Measurements from ENCODE around the gene EPX.
"Not testable (repeated sequence)": the region's sequence is repeated elsewhere in the genome, so short reads cannot be mapped to it uniquely, and the experiment has no call there.

EPX gene, protein sequence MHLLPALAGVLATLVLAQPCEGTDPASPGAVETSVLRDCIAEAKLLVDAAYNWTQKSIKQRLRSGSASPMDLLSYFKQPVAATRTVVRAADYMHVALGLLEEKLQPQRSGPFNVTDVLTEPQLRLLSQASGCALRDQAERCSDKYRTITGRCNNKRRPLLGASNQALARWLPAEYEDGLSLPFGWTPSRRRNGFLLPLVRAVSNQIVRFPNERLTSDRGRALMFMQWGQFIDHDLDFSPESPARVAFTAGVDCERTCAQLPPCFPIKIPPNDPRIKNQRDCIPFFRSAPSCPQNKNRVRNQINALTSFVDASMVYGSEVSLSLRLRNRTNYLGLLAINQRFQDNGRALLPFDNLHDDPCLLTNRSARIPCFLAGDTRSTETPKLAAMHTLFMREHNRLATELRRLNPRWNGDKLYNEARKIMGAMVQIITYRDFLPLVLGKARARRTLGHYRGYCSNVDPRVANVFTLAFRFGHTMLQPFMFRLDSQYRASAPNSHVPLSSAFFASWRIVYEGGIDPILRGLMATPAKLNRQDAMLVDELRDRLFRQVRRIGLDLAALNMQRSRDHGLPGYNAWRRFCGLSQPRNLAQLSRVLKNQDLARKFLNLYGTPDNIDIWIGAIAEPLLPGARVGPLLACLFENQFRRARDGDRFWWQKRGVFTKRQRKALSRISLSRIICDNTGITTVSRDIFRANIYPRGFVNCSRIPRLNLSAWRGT

GRCh38 chr17:58192612-58193011 lies at the start of gene EPX:
TSS of gene EPX (plus strand) at chr17:58192726. CDS start at chr17:58192847, 121 bp downstream.
- Histone ChIP-seq H3K4me1 (ENCODE audit: control insufficient read depth in 1 of 2, insufficient read depth in 2 of 2, low read length in 2 of 2) (peaks cover 0 to 8% of the 10 kb centered on the region in 2 donors), H3K4me3 (ENCODE audit: low read depth in 1 of 2, low read length in 2 of 2) (no peak within 1 kb of the TSS), H3K36me3 (ENCODE audit: control insufficient read depth in 1 of 2, insufficient read depth in 2 of 2, low read length in 2 of 2) (no peaks in the 10 kb centered on the region), H3K9ac (ENCODE audit: low read depth in 1 of 2, low read length in 2 of 2) (no peak within 1 kb of the TSS), H3K27me3 (ENCODE audit: control insufficient read depth in 1 of 2, insufficient read depth in 2 of 2, low read length in 2 of 2) (peaks cover 0 to 17% of the 10 kb centered on the region in 2 donors), H3K9me3 (ENCODE audit: control insufficient read depth in 1 of 2, low read length in 2 of 2) (no peaks in the 10 kb centered on the region), H3K27ac (ENCODE audit: low read depth, low read length) (no peak within 1 kb of the TSS)

- H3K27me3 ChIP-seq (ENCODE audit: control insufficient read depth in 1 of 2, insufficient read depth in 2 of 2, low read length in 2 of 2); H3K9ac ChIP-seq (ENCODE audit: low read depth in 1 of 2, low read length in 2 of 2); H3K27ac ChIP-seq (ENCODE audit: low read depth, low read length); H3K4me3 ChIP-seq (ENCODE audit: low read depth in 1 of 2, low read length in 2 of 2); H3K9me3 ChIP-seq (ENCODE audit: control insufficient read depth in 1 of 2, low read length in 2 of 2); H3K36me3 ChIP-seq (ENCODE audit: control insufficient read depth in 1 of 2, insufficient read depth in 2 of 2, low read length in 2 of 2); H3K4me1 ChIP-seq (ENCODE audit: control insufficient read depth in 1 of 2, insufficient read depth in 2 of 2, low read length in 2 of 2): not testable (repeated sequence)
These were observed 49.2 kb upstream of the EPX start for GRCh38 chr17:58143335-58143734.

DNA sequence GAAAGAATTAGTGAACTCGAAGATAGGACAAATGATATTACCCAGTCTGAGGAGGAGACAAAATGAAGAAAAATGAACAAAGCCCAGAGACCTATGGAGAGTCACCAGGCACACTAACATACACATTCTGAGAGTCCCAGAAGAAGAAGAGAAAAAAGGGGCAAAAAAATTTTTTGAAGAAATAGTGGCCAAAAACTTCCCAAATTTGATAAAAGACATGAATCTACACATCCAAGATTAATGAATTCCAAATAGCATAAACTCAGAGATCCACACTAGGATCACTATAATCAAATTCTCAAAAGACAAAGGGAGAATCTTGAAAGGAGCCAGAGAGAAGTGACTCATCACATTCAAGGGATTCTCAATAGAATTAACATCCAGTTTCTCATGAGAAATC lies 47.7 kb upstream of the EPX start:
- H3K9me3 ChIP-seq (ENCODE audit: control insufficient read depth in 1 of 2, low read length in 2 of 2), result peaks cover 3 to 9% of the 10 kb centered on the region in 2 donors
- no peak overlapping the region for H3K4me3 ChIP-seq (ENCODE audit: low read depth in 1 of 2, low read length in 2 of 2)
- no peak overlapping the region for H3K9ac ChIP-seq (ENCODE audit: low read depth in 1 of 2, low read length in 2 of 2)
- no peaks in the 10 kb centered on the region for H3K36me3 ChIP-seq (ENCODE audit: control insufficient read depth in 1 of 2, insufficient read depth in 2 of 2, low read length in 2 of 2)
- H3K27me3 ChIP-seq (ENCODE audit: control insufficient read depth in 1 of 2, insufficient read depth in 2 of 2, low read length in 2 of 2), result peaks cover 9 to 14% of the 10 kb centered on the region in 2 donors
- no peaks in the 10 kb centered on the region for H3K4me1 ChIP-seq (ENCODE audit: control insufficient read depth in 1 of 2, insufficient read depth in 2 of 2, low read length in 2 of 2)
- no peak overlapping the region for H3K27ac ChIP-seq (ENCODE audit: low read depth, low read length)

DNA sequence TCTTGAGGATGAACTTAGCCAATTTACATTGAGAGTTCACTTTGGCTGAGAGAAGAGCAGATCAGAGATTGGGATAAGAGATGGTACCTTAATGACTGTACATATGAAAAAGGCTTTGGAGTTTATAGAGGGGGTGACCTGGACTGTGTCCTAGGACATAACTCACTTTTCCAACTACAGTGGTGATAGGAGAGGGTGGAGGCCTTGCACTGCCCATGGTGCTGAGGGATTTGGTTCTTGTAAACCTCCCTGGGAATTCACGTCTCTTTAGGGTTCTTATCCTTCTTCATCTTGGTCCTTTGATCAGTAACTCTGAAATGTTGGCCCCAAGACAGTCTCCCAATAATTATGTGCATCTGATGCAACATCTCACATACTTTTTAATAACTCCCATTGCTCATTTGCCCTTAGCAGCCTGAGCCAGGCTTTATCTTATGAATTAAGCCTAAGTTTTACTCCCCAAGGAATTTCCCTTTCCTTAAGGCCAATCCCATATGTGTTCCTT lies 44.5 kb upstream of the EPX start, which contains the start of gene OR4D1:
OR4D1 (plus strand) TSS at position 455 of the 505 bp plus-strand sequence. CDS start 6,770 bp downstream, outside the sequence.
- Histone ChIP-seq H3K4me1 (ENCODE audit: control insufficient read depth in 1 of 2, insufficient read depth in 2 of 2, low read length in 2 of 2) (no peaks in the 10 kb centered on the region), H3K9me3 (ENCODE audit: control insufficient read depth in 1 of 2, low read length in 2 of 2) (peaks cover 3 to 9% of the 10 kb centered on the region in 2 donors), H3K4me3 (ENCODE audit: low read depth in 1 of 2, low read length in 2 of 2) (no peak within 1 kb of the TSS), H3K27ac (ENCODE audit: low read depth, low read length) (no peak within 1 kb of the TSS), H3K9ac (ENCODE audit: low read depth in 1 of 2, low read length in 2 of 2) (no peak within 1 kb of the TSS), H3K27me3 (ENCODE audit: control insufficient read depth in 1 of 2, insufficient read depth in 2 of 2, low read length in 2 of 2) (peaks cover 13 to 18% of the 10 kb centered on the region in 2 donors), H3K36me3 (ENCODE audit: control insufficient read depth in 1 of 2, insufficient read depth in 2 of 2, low read length in 2 of 2) (no peaks in the 10 kb centered on the region)

- H3K27me3 ChIP-seq (ENCODE audit: control insufficient read depth in 1 of 2, insufficient read depth in 2 of 2, low read length in 2 of 2), result peaks cover 13 to 18% of the 10 kb centered on the region in 2 donors
- H3K9ac ChIP-seq (ENCODE audit: low read depth in 1 of 2, low read length in 2 of 2), result no peak overlapping the region
- peaks cover 3 to 9% of the 10 kb centered on the region in 2 donors for H3K9me3 ChIP-seq (ENCODE audit: control insufficient read depth in 1 of 2, low read length in 2 of 2)
- H3K27ac ChIP-seq (ENCODE audit: low read depth, low read length), result no peak overlapping the region
- no peaks in the 10 kb centered on the region for H3K36me3 ChIP-seq (ENCODE audit: control insufficient read depth in 1 of 2, insufficient read depth in 2 of 2, low read length in 2 of 2)
- H3K4me3 ChIP-seq (ENCODE audit: low read depth in 1 of 2, low read length in 2 of 2), result no peak overlapping the region
- no peaks in the 10 kb centered on the region for H3K4me1 ChIP-seq (ENCODE audit: control insufficient read depth in 1 of 2, insufficient read depth in 2 of 2, low read length in 2 of 2)
These were observed 43.9 kb upstream of the EPX start for GRCh38 chr17:58148609-58149008.

DNA sequence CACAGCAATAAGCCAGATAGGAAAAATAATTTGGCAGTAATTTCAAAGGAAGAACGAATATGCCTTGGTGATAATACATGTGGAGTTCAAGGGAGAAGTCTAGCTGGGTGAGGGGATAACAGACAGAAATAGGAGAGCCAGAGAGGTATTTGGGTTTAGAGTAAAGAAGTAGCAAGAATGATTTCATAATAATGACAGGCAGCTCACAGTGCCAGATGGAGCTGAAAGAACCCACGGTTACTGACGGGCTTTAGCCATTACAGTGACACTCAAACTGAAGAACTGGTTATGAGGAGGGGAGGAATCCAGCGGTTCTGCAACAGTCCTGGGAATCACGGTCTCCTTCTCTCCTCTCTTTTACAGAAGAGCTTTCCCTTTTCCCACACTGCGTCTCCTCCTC lies 42.1 kb upstream of the EPX start:
- Histone ChIP-seq H3K4me1 (ENCODE audit: control insufficient read depth in 1 of 2, insufficient read depth in 2 of 2, low read length in 2 of 2) (no peaks in the 10 kb centered on the region), H3K9me3 (ENCODE audit: control insufficient read depth in 1 of 2, low read length in 2 of 2) (peaks cover 0 to 6% of the 10 kb centered on the region in 2 donors), H3K4me3 (ENCODE audit: low read depth in 1 of 2, low read length in 2 of 2) (no peak overlapping the region), H3K27ac (ENCODE audit: low read depth, low read length) (no peak overlapping the region), H3K27me3 (ENCODE audit: control insufficient read depth in 1 of 2, insufficient read depth in 2 of 2, low read length in 2 of 2) (peaks cover 18 to 21% of the 10 kb centered on the region in 2 donors), H3K36me3 (ENCODE audit: control insufficient read depth in 1 of 2, insufficient read depth in 2 of 2, low read length in 2 of 2) (no peaks in the 10 kb centered on the region), H3K9ac (ENCODE audit: low read depth in 1 of 2, low read length in 2 of 2) (no peak overlapping the region)

DNA sequence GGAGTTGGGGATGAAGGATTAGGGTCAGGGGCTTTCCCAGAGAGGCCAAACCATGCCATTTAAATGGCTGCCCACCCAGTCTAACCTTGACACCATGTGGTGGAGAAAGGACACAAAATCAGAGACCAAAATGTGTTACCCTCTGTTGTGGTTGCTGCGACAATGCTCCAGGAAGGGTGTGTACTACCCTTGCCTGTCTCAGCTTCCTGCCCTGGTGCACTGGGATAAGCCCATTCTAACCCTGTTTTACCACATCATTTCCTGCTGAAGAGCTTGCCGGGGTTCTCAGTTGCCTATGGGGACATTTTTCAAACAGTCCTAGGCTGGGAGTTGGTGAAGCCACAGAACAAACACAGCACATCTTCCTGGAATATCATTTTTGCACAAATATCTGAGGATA lies 39.5 kb upstream of the EPX start:
- Histone ChIP-seq H3K27me3 (ENCODE audit: control insufficient read depth in 1 of 2, insufficient read depth in 2 of 2, low read length in 2 of 2) (peaks cover 33 to 39% of the 10 kb centered on the region in 2 donors), H3K36me3 (ENCODE audit: control insufficient read depth in 1 of 2, insufficient read depth in 2 of 2, low read length in 2 of 2) (no peaks in the 10 kb centered on the region), H3K9ac (ENCODE audit: low read depth in 1 of 2, low read length in 2 of 2) (no peak overlapping the region), H3K4me1 (ENCODE audit: control insufficient read depth in 1 of 2, insufficient read depth in 2 of 2, low read length in 2 of 2) (peaks cover 0 to 5% of the 10 kb centered on the region in 2 donors), H3K9me3 (ENCODE audit: control insufficient read depth in 1 of 2, low read length in 2 of 2) (no peaks in the 10 kb centered on the region), H3K4me3 (ENCODE audit: low read depth in 1 of 2, low read length in 2 of 2) (no peak overlapping the region), H3K27ac (ENCODE audit: low read depth, low read length) (no peak overlapping the region)

DNA sequence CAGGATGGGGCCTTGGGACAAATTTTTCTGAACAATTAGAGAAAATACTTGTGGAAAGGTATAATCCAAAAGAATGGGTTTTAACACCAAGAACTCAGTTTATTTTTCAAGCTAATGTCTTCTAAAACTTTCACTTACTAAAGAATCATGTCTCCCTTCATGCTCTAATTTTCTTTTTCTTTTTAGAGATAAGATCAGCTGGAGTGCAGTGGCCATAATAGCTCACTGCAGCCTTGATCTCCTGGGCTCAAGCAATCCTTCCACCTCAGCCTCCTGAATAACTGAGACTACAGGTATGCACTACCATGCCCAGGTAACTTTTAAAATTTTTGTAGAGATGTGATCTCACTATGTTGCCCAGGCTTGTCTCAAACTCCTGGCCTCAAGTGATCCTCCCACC lies 38.9 kb upstream of the EPX start:
- Histone ChIP-seq H3K4me1 (ENCODE audit: control insufficient read depth in 1 of 2, insufficient read depth in 2 of 2, low read length in 2 of 2) (peaks cover 0 to 5% of the 10 kb centered on the region in 2 donors), H3K36me3 (ENCODE audit: control insufficient read depth in 1 of 2, insufficient read depth in 2 of 2, low read length in 2 of 2) (no peaks in the 10 kb centered on the region), H3K27ac (ENCODE audit: low read depth, low read length) (no peak overlapping the region), H3K9ac (ENCODE audit: low read depth in 1 of 2, low read length in 2 of 2) (no peak overlapping the region), H3K9me3 (ENCODE audit: control insufficient read depth in 1 of 2, low read length in 2 of 2) (no peaks in the 10 kb centered on the region), H3K4me3 (ENCODE audit: low read depth in 1 of 2, low read length in 2 of 2) (no peak overlapping the region), H3K27me3 (ENCODE audit: control insufficient read depth in 1 of 2, insufficient read depth in 2 of 2, low read length in 2 of 2) (peaks cover 29 to 36% of the 10 kb centered on the region in 2 donors)

- H3K27ac ChIP-seq (ENCODE audit: low read depth, low read length), result no peak overlapping the region
- H3K27me3 ChIP-seq (ENCODE audit: control insufficient read depth in 1 of 2, insufficient read depth in 2 of 2, low read length in 2 of 2), result peaks cover 15 to 30% of the 10 kb centered on the region in 2 donors
- no peak overlapping the region for H3K9ac ChIP-seq (ENCODE audit: low read depth in 1 of 2, low read length in 2 of 2)
- no peaks in the 10 kb centered on the region for H3K9me3 ChIP-seq (ENCODE audit: control insufficient read depth in 1 of 2, low read length in 2 of 2)
- no peaks in the 10 kb centered on the region for H3K36me3 ChIP-seq (ENCODE audit: control insufficient read depth in 1 of 2, insufficient read depth in 2 of 2, low read length in 2 of 2)
- H3K4me1 ChIP-seq (ENCODE audit: control insufficient read depth in 1 of 2, insufficient read depth in 2 of 2, low read length in 2 of 2), result peaks cover 0 to 5% of the 10 kb centered on the region in 2 donors
- H3K4me3 ChIP-seq (ENCODE audit: low read depth in 1 of 2, low read length in 2 of 2), result peak overlapping the region; percentile 14 to 61
These were observed 35.4 kb upstream of the EPX start for GRCh38 chr17:58156839-58157803.

Data from duodenal mucosa (tissue), 2 donors.